Cerebellar cortex (tissue), 1 donor: ENCODE results near the gene SHLD2.
"Not testable (repeated sequence)": the region's sequence is repeated elsewhere in the genome, so short reads cannot be mapped to it uniquely, and the experiment has no call there.

ENCODE experiments used
- DNase-seq: peaks from one replicate; pipeline ENCODE4 v3.0.0-alpha.2; 2015; ENCODE audit warnings: low spot score

The SHLD2 gene

DNA sequence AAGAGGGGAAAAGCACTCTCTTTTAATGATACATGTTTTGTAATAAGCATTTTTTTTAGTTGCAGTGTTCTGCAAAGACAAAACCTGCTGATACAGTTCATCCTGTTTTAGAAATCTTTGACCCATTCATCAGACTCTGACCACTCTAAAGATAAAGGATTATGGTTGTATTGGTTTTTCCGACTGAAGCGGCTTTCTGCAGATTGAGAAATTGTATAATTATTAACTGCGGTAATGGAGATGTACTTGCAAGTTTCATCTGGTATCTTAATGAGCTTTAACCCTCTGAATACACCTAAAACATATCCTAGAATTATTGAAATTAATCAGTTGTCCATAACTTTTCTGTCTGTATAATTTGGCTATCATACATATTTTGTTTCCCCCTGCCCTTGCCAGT is 50.6 kb downstream of the SHLD2 start:
- DNase-seq = not testable (repeated sequence)

DNA sequence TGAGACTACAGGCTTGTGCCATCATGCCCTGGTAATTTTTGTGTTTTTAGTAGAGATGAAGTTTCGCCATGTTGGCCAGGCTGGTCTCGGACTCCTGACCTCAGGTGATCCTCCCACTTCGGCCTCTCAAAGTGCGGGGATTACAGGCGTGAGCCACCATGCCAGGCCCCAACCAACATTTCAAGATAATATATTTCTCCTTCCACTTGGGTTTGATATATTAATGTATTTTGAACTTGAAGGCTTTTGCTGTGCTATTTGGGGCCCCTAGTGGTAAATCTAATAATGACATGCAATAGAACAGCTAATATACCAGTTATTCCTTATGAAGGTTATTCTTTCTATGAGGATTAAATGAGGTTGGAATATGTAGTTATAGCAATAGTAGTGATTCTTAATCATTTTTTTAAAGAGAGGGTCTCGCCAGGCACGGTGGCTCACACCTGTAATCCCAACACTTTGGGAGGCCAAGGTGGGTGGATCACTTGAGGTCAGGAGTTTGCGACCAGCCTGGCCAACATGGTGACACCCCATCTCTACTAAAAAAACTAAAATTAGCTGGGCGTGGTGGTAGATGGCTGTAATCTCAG is 54.1 kb downstream of the SHLD2 start:
- DNase-seq = not testable (repeated sequence)

DNA sequence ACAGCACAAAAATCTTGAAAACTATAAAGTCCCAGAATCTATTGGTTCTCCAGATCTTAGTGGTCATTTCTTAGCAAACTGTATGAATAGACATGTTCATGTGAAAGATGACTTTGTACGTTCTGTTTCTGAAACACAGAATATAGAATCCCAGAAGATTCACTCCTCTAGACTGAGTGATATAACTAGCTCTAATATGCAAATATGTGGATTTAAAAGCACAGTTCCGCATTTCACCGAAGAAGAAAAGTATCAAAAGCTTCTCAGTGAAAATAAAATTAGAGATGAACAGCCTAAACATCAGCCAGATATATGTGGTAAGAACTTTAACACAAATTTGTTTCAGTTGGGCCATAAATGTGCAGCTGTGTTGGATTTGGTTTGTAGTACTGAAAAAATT is 56.5 kb downstream of the SHLD2 start:
- DNase-seq = not testable (repeated sequence)

DNA sequence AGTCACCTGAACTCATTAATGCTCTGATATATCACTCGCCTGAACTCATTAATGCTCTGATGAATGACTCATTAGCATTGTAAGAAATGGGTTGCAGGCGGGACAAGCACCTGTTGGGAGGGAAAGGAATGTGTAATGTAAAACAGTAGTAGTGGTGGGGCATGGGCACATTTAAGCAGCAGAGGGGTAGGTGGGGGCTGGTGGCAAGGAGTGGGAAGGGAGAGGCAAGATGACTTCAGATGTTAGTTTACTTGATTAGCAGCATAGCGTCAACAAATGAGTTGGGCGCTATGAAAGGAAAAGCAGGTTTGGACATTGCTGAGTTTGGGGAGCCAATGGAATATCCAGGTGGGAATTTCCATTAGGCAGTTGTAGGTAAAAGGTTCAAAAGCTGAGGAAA is 61.8 kb downstream of the SHLD2 start:
- DNase-seq = not testable (repeated sequence)

DNA sequence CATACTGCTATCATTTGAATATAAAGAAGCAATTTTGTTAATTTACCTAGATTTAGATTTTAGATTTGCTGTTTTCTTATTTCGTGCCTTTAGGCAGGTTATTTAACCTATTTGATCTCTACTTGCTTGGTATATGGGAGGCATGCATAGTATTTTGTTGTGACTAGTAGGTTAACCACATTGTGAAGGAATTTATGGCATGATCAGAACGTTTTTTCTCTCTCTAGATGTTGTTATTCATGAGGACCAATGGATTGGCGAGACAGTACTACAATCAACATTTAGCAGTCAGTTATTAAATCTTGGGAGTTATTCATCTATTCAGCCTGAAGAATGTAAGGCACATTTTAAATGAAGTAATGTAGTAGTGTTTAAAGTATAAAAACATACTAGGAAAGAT is 62.8 kb downstream of the SHLD2 start:
- DNase-seq = not testable (repeated sequence)

DNA sequence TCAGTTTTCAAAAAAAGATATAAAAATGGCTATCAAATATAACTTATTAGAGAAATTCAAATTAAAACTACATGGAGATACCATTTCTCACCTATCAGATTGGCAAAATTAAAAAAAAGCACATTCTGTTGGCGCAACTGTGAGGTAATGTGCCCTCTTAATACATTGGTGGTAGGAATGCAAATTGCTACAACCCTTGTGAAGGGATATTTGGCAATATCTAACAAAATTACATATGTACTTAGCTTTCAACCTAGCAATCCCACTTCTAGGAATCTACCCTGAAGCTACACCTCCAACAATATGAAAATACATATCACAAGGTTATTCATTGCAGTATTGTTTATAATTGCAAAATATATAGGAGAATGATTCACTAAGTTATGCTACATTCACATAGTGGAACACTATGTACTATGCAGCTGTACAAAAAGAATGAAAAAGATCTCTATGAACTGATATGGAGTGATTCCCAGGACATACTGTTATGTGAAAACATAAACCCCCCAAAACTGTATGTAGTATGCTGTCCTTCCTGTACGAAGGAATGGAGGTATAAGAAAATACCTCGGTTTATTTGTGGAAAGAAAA is 67.8 kb downstream of the SHLD2 start:
- not testable (repeated sequence) for DNase-seq

DNA sequence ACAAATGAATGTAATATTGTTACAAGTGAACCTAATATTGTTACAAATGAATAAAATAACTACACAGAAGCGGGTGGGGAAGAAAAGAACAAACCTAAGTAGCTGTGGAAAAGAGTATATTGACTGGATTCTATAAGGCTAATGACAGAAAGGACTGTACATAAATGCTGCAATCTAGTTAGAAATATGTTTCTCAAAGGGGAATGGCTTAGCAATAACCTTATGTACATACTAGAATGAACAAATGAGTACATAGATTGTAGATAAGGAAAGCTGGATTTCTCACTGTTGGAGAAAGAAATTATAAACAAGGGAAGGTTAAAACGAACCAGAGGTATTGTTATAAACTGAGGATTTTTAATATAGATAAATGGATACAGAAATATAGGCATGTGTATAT is 68.4 kb downstream of the SHLD2 start:
- DNase-seq = not testable (repeated sequence)

DNA sequence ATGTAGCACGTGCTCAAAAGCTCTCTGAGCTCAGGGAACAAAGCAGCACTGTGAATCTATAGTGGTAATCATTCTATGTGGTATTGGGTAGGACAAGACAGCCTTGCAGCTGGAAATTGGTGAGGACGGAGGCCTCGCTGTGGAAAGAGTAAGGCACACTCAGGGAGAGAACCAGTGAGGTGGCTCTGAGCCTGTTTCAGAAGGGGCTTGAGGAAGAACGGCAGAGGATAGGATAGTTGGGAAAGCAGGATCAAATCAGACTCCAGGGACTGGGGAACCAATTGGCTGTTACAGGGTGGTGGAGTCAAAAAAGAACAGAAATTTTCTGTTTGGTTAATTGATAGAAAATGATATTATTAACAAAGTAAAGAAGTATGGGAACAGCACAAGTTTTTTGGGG is 74.9 kb downstream of the SHLD2 start:
- not testable (repeated sequence) for DNase-seq

DNA sequence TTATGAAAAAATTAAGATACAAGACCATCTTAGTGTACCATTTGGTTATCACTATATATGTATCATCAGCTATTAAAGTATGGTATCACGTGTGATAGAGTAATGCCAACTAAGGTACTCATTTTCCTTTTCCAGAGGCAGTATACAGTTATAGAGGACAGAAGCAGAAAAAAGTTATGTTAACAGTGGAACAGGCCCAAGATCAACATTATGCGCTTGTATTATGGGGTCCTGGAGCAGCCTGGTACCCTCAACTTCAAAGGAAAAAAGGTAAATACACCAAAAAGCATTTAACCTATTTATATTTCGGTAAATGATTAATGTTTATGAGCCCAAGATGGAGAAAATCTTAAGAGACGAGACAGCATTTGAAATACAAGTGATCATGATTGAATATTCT is 75.7 kb downstream of the SHLD2 start:
- DNase-seq = not testable (repeated sequence)

DNA sequence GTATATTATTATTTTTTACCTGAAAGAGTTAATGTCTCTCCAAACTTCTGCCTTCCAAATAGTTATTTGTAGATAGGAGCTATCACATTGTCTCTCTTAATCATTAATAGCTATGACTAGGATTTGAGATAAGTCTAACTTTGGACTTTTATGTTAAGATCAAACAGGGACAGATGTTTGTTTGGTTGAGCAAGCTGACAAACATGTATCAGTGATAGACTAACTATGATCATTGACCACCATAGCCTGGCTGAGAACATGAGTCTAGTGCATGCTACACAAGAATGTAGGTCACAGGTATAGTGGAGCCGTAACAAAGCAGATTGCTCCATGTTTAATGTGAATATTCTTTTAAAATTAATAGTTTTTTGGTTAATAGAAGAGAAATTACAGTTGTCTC is 76.7 kb downstream of the SHLD2 start:
- DNase-seq = not testable (repeated sequence)

DNA sequence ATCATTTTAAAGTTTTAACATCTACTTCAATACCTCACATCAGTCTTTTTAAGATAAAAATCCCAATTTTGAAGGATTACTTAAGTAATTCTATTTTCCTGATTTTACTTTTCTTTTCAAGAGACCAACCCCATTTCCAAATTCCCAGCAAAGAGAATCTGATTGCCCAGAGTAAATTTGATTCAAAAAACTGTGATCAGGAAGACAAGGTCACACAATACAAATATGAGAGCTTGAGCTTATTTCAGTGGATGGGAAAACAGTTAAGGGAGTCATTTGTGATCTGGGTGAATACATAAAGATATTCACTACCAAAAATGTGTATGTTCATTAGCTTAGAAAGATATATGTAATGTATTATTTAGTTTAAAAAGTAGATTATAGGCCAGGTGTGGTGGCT is 77.2 kb downstream of the SHLD2 start:
- DNase-seq = not testable (repeated sequence)

DNA sequence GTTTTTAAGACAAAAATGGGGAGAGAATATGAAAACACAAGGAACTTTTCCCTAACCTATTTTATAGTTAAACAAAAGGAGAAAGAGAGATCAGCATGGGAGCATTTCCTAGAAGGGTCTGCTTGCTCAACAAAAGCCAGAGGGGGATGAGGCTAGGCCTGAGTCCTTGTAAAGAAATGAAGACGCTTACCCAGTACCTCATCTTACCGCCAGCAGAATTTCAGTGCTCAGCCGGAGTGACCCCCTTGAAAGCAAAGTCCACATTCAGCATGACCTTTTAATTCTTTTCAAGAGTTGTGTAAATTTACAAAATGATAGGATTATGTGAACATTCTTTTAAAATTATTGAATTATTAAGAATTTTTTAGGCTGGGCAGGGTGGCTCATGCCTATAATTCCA is 82.6 kb downstream of the SHLD2 start:
- DNase-seq = not testable (repeated sequence)

DNA sequence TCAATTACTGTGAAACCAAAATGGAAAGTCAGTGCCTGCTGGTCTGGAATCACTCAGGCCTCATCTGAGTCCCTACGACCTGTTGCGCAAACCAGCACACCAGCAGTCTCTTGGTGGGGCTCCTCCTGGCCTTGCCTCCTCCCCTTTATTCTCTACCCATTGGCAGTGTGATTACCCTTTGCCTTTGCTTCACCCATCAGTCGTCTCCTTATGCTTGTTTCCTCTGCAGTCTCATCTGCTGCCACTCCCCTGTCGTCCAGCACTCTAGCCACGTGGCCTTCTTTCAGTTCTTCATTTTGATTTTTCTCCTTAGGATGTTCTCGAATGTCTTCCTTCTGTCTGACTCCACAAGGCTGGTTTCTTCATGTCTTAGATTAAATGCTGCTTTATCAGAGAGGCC is 89.4 kb downstream of the SHLD2 start:
- DNase-seq = not testable (repeated sequence)

DNA sequence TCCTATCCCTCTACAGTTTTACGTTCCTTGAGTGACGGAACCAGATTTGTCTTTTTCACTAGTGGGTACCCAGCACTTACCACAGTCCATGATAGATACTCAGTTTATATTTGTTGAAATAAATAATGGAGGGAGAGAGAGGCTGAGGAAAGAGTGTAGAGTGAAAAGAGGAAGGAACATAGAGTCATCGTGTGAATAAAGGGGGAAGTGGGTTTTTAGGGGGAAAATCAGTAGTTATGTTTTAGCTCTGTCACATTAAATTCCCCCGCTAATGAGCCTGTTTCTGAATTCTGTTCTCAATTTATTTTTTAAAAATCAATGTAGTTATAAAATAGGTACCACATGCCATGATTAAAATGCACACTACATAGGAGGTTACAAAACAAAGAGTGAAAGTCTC is 91.0 kb downstream of the SHLD2 start:
- DNase-seq = not testable (repeated sequence)

DNA sequence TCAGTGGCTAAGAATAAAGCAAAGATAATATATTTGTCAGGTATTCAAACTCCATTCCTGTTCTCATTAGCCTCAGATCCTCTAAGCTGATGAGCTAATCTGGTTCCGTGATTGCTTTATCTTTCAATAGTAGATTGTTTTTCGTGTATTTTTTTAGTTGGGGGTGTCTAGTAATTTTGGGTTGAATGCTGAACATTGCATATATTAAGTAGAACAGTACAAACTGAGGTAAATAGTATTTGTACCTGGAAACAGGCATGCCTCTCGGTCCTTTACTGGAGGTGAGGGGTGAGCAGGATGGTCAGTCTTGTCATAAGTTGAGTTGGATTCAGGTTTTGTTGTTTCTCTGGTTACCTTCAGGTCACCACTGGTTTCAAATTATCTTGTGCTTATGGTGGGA is 92.6 kb downstream of the SHLD2 start:
- not testable (repeated sequence) for DNase-seq

DNA sequence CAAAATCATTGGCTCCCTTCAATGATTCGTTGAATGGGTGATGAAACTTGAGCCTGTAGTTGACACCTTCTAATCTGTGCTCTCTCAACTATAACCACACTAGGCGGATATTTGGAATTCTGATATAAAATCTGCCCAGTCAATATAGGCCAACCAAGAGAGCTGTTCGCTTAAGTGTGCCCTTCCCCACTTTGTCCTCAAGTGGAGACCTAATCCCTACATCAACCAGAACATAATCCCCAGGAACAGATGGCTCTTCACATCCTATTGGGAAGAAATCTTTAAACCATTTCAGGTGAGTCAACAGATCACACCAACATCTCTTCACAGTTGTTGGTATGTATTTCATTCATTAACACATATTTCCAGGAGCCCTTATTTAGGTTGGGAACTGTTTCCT is 96.8 kb downstream of the SHLD2 start:
- DNase-seq = not testable (repeated sequence)

DNA sequence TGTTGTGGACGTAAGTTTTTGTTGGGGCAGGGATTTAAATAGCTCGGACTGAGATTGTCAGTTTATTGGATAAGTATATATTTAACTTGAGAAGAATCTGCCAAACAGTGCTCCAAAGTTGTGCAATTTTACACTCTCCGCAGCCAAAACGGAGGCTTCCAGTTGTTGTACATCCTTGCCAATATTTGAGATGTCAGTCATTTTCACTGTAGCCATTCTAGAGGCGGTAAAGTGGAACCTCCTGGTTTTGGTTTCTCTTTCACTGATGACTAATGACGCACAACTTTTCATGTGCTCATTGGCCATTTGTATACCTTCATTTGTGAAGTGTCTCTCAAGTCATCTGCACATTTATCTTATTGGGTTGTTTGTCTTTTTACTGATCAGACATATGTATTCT is 105.9 kb downstream of the SHLD2 start:
- not testable (repeated sequence) for DNase-seq

DNA sequence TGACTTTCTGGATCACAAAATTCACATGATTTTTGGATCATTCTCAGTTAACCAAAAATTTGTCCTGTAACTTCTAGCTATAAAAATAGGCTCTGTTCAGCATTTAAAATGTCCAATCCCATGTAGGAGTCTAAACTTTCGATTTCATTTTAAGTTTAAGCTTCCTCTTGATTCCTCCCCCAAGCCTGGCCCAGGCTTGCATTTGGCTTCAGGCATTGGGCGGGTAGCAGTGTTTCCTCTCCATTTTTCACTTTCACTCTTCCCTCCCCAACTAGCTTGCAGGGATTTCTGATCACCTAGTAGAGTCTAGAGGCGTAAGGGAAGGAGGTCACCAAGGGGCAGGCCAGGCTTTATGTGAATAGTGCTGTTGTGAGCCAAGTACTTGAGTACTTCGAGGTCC is 109.8 kb downstream of the SHLD2 start:
- DNase-seq = not testable (repeated sequence)

DNA sequence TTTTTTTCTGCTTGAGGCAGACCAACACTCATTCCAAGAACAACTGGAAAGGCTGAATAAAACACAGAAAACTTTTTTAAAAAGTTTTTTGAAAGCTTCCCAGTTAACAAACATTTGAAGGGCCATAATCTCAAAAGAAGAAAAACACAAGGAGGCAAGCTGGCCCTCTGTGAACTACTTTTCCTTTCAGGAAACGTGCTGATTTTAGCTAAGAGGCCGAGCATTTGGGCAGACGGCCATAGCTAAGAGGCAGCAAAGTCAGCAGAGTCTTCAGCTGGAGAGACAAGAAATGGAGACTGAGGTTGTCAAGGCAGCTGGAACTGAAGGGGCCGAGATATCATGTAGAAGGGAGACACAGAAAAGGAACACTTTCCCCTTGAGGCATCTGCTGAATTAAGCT is 111.9 kb downstream of the SHLD2 start:
- not testable (repeated sequence) for DNase-seq

DNA sequence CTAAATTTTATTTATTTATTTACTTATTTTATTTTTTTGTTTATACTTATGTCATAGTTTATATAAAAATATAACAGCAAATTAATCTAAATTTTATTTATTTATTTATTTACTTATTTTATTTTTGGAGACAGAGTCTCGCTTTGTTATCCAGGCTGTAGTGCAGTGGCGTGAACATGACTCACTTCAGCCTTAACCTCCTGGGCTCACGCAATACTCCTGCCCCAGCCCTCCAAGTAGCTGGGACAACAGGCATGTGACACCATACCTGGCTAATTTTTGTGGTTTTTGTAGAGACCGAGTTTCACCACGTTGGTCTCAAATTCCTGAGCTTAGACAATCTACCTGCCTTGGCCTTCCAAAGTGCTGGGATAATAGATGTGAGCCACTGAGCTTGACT is 115.3 kb downstream of the SHLD2 start:
- DNase-seq = not testable (repeated sequence)

DNA sequence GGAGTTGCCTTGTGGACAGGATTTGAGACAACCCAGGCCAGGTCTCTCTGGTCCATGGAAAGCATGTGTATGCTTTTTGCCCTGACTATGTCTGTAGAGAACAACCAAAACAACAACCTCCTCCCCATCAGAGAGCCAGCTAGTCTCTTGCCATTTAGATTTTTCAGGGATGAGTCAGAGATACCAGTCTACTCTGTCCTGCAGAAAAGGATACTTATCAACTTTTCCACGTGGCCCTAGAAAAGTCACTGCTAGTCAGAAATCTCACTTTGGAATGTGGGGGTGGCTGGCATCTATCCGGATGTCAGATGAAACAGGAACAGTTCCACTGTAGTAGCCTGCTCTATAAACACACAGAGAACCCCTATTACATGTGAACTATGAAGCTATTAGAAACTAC is 116.8 kb downstream of the SHLD2 start:
- not testable (repeated sequence) for DNase-seq

DNA sequence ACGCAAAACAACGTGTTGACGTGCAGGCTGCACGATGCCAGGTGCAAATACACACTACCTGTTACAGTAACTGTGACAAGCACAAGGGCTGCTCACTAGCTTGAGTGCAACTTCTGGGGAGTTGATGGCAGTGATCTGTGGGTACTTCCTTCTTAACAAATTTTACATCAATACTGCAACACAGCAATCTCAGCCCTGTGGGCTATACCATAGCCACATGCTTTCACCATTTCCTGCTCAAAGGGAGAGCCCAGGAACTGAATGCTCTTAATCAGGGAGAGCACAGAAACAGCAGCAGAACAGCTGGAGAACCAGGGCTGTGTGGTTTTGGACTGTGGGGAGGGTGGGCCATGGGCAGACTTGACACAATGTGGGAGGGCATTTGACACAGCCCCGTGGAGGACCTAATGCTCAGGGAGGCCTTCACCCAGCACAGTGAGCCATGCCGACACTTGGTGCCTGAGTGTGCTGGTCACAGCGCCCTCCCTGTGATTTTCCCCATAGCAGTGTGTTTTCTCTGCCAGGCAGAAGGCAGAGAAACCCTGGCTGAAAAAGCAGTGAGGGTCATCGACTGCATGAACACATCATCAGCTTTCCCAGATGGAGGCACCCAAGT is 118.3 kb downstream of the SHLD2 start:
- not testable (repeated sequence) for DNase-seq

DNA sequence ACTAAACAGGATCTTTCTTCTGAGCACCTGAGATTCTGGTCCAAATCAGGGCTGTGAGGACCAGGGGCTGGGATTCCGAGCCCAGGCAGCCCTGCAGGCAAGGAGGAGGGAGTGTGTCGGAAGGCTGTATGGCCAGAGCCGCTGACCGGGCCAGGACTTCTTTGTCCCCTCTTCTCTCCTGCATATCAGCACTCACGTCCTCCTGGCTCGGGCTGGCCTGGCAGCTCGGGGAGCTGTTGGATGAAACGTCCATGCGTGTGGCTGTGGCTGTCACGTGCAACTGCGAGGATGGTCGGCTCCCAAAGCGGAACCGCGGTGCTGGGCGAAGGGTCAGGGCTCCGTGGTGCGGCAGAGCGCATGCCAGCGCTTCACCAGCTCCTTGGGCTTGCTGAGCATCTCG is 118.8 kb downstream of the SHLD2 start:
- not testable (repeated sequence) for DNase-seq

DNA sequence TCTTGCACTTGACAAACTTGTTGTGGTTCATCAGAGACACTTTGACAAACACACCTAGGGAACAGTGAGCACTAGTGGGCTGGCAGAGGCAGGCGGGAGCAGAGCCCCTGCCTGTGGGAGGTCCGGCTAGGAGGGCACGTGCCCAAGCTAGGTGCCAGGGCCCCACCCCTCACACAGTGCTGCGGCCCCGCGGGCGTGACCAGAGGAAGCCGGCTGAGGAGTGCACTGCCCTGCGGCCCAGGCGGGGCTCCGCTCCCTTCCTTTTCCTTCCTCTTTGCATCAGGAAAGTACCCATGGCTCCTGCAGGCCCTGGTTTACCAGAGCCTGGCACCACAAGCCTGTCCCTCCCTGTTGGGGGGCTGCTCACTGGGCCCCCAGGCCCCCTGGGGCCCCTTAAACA is 121.1 kb downstream of the SHLD2 start:
- not testable (repeated sequence) for DNase-seq
